Activated CD4-positive, alpha-beta T cell treated with anti-CD3 and anti-CD28 coated beads for 36 hours (primary cell): ENCODE data around the gene IMP3. TPM values are rescaled to one million over a fixed set of nuclear protein-coding genes. Genes with fewer than 3 reads are reported as not detected.

Source experiments
- ATAC-seq: fragments of 200-7000 bp; cut with Tn5 transposase; one replicate; pipeline ENCODE4 v1.10.0; 2021; ENCODE audit warnings: mild to moderate bottlenecking, moderate library complexity
- CTCF ChIA-PET: fragments of 350-600 bp; sonication (Branson Sonifier 250); formaldehyde crosslinking; loops from one replicate; lab custom pipeline; 2021; ENCODE audit warnings: antibody characterized with exemption; lab: Charles Lee
- POLR2A ChIA-PET: fragments of 350-600 bp; sonication (Branson Sonifier 250); formaldehyde crosslinking; loops from one replicate; lab custom pipeline; 2021; ENCODE audit warnings: antibody characterized with exemption, inconsistent platforms; lab: Charles Lee
- DNase-seq: peaks from one replicate; pipeline ENCODE4 v3.0.0-alpha.2; 2020
- H3K27ac Mint-ChIP-seq: one replicate; pipeline ENCODE4 v1.8.0; 2021; ENCODE audit warnings: mixed read lengths
- H3K27me3 Mint-ChIP-seq: one replicate; pipeline ENCODE4 v1.8.0; 2021; ENCODE audit warnings: mixed read lengths
- H3K36me3 Mint-ChIP-seq: one replicate; pipeline ENCODE4 v1.8.0; 2021; ENCODE audit warnings: low read depth, mixed read lengths
- H3K4me1 Mint-ChIP-seq: one replicate; pipeline ENCODE4 v1.8.0; 2021; ENCODE audit warnings: mixed read lengths
- H3K4me3 Mint-ChIP-seq: one replicate; pipeline ENCODE4 v1.8.0; 2021; ENCODE audit warnings: mild to moderate bottlenecking, moderate library complexity, mixed read lengths
- H3K9me3 Mint-ChIP-seq: one replicate; pipeline ENCODE4 v1.8.0; 2021; ENCODE audit warnings: low read depth, mixed read lengths
- intact Hi-C, 2 experiments: fragments of 100-400 bp; cut with DNase I in 1 of 2; cut with micrococcal nuclease in 1 of 2; formaldehyde crosslinking; loops; one replicate each; pipeline versions ENCODE4 v1.14.2 to v1.15.1; 2022 to 2024; cut with DNase I, micrococcal nuclease
- total RNA-seq, 2 experiments: library from RNA; stranded (reverse); gene quantifications; one replicate each; pipeline ENCODE4 v1.2.3, GENCODE V29; 2021

Gene IMP3
- total RNA-seq, 2 experiments from 2014 or later, result 80.3 to 87.5 TPM

DNA sequence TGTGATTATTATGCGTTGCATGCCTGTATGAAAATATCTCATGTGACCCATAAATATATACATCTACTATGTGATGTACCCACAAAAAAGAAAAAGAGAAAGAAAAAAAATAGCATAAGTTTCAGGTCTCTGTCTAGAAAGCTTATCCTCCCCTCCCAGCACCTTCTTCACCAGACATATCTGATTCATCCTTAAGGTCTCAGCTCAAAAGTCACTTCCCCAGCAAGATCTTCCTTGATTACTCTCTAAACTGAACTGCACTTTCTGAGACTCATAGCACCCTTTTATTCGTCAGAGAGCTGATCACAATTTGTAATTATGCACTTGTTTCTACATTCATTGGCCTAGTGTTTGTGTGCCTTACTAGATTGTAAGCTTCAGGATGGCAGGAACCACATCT is 49.8 kb downstream of the IMP3 start:
- ATAC-seq, result peak; percentile 90
- no peak for DNase-seq
- intact Hi-C loops, result no loop called here
- Mint-ChIP-seq H3K4me1 (peaks cover 15% of the 10 kb centered on the region), H3K4me3 (no peak overlapping the region), H3K27me3 (no peaks in the 10 kb centered on the region), H3K27ac (peak overlapping the region; percentile 5), H3K9me3 (no peaks in the 10 kb centered on the region), H3K36me3 (peaks cover 41% of the 10 kb centered on the region)
- ChIA-PET CTCF (interaction anchor here (0.5 to 1.3 kb wide), 5 partner anchors 11 to 81 kb away, joined by 3 to 4 read pairs (median 3); partner anchors contain the start of gene PTPN9), POLR2A (interaction anchor here (0.6 kb wide), 2 partner anchors 32 to 1751 kb away, joined by 3 read pairs; no protein-coding TSS in a partner anchor)

Other genes starting within 250 kb of the IMP3 start
- gene SIN3A, start 188.5 kb downstream of the IMP3 start, total RNA-seq, result 10 to 100 TPM; 87.4 to 92.0 TPM
- gene PTPN9, start 60.9 kb downstream of the IMP3 start, total RNA-seq, result 10 to 100 TPM; 15.0 to 16.5 TPM
- 10 to 100 TPM; 37.4 to 40.3 TPM for gene SNUPN, start 14.5 kb downstream of the IMP3 start, total RNA-seq
- 1 to 10 TPM; 2.2 to 2.4 TPM for gene SNX33, start 7.7 kb upstream of the IMP3 start, total RNA-seq
- gene CSPG4, start 72.6 kb upstream of the IMP3 start, total RNA-seq, result not detected
- gene UBE2Q2, start 203.2 kb upstream of the IMP3 start, total RNA-seq, result 10 to 100 TPM; 14.9 to 15.1 TPM